Esophagus squamous epithelium (tissue), 4 donors: ENCODE measurements around the gene ATP5F1D.

Experiments
- CTCF ChIP-seq, 6 experiments: fragments of 450-650 bp in 4 of 6; fragments of 200-600 bp in 2 of 6; sonication (generic) in 2 of 6; IDR thresholded peaks; one replicate each; pipeline ENCODE4 v1.5.1; 2016 to 2019; ENCODE audit warnings: antibody characterized with exemption in 6 of 6, mild to moderate bottlenecking in 4 of 6, moderate library complexity in 4 of 6
- POLR2A ChIP-seq, 4 donors: fragments of 450-650 bp; IDR thresholded peaks; one replicate each; pipeline ENCODE4 v1.6.1; 2017; ENCODE audit warnings: antibody characterized with exemption in 4 of 4, mild to moderate bottlenecking in 4 of 4, moderate library complexity in 3 of 4

DNA sequence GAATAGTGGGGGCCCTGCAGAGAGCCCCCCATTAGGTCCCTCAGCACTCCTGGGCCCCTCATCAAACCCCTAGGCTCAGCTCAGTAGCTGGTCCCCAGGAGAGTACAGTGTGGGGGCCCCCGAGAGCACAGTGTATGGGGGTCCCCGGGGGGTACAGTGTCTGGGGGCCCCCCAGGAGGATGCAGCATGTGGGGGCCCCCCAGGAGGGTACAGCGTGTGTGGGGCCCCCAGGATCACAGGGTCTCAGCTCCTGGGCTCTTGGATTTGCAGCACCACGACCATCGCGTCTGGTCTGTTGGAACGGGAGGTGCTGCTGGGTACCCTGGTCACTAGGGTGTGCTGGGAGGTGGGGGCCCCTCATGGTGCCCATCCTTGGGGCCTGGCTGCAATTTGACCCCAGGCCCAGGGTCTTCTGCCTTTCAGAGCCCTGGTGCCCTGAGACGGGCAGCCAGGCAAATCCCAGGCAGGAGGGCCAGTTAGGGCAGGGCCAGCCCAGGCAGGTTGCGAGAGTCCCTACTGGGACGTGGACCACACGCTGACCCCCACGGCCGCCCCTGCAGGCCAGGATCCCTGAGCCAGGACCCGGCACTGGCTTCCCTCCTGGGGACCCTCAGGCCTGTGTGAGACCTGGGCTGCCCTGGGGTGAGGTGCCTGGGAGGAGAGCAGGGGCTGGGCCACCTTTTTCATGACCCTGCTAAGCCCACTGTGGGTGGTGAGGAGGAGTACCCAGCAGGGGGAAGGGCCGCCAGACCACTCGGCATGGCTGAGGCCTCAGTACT lies 17.3 kb upstream of the ATP5F1D start:
- TF ChIP-seq CTCF (IDR thresholded peaks at IDR 0.05) (no peak), POLR2A (IDR thresholded peaks at IDR 0.05) (no peak)
